Activated CD8-positive, alpha-beta T cell treated with anti-CD3 and anti-CD28 coated beads for 36 hours (primary cell): Measurements from ENCODE around the gene PRAC1. TPM values are rescaled to one million over a fixed set of nuclear protein-coding genes. Genes with fewer than 3 reads are reported as not detected.

Experiments used
- ATAC-seq: fragments of 200-7000 bp; cut with Tn5 transposase; one replicate; pipeline ENCODE4 v1.10.0; 2021; ENCODE audit warnings: mild to moderate bottlenecking, moderate library complexity
- CTCF ChIA-PET: fragments of 350-600 bp; sonication (Branson Sonifier 250); formaldehyde crosslinking; loops from one replicate; lab custom pipeline; 2021; ENCODE audit warnings: antibody characterized with exemption; lab: Charles Lee
- POLR2A ChIA-PET: fragments of 350-600 bp; sonication (Branson Sonifier 250); formaldehyde crosslinking; loops from one replicate; lab custom pipeline; 2021; ENCODE audit warnings: antibody characterized with exemption; lab: Charles Lee
- DNase-seq: peaks from one replicate; pipeline ENCODE4 v3.0.0-alpha.2; 2020
- H3K27ac Mint-ChIP-seq: one replicate; pipeline ENCODE4 v1.8.0; 2021; ENCODE audit warnings: mild to moderate bottlenecking, mixed read lengths
- H3K27me3 Mint-ChIP-seq: one replicate; pipeline ENCODE4 v1.8.0; 2021; ENCODE audit warnings: mixed read lengths
- H3K36me3 Mint-ChIP-seq: one replicate; pipeline ENCODE4 v1.8.0; 2021; ENCODE audit warnings: low read depth, mixed read lengths
- H3K4me1 Mint-ChIP-seq: one replicate; pipeline ENCODE4 v1.8.0; 2021; ENCODE audit warnings: low read depth, mixed read lengths
- H3K4me3 Mint-ChIP-seq: one replicate; pipeline ENCODE4 v1.8.0; 2021; ENCODE audit warnings: mild to moderate bottlenecking, moderate library complexity, mixed read lengths
- H3K9me3 Mint-ChIP-seq: one replicate; pipeline ENCODE4 v1.8.0; 2021; ENCODE audit warnings: mixed read lengths
- CTCF ChIP-seq: fragments of 200-600 bp; IDR thresholded peaks from one replicate; pipeline ENCODE4 v1.8.0; 2022; ENCODE audit warnings: antibody characterized with exemption, mild to moderate bottlenecking
- intact Hi-C: fragments of 100-400 bp; cut with micrococcal nuclease; formaldehyde crosslinking; loops from one replicate; pipeline ENCODE4 v1.10.0; 2022
- total RNA-seq, 2 experiments: library from RNA; stranded (reverse); gene quantifications; one replicate each; pipeline ENCODE4 v1.2.3, GENCODE V29; 2021

PRAC1 gene
- total RNA-seq, 2 experiments from 2014 or later, result not detected

GRCh38 chr17:48738803-48739526 lies 16.6 kb upstream of the PRAC1 start:
- intact Hi-C loops, result no loop called here
- ATAC-seq, result no peak
- peaks cover 9% of the 10 kb centered on the region for H3K4me1 Mint-ChIP-seq
- no peaks in the 10 kb centered on the region for H3K9me3 Mint-ChIP-seq
- DNase-seq, result no peak
- TF ChIP-seq CTCF, result no peak
- no peak overlapping the region for H3K4me3 Mint-ChIP-seq
- peaks cover 87% of the 10 kb centered on the region for H3K27me3 Mint-ChIP-seq
- no peaks in the 10 kb centered on the region for H3K36me3 Mint-ChIP-seq
- POLR2A ChIA-PET, result interaction anchor here (0.6 to 0.7 kb wide), 2 partner anchors 12 to 276 kb away, joined by 3 read pairs; no protein-coding TSS in a partner anchor
- CTCF ChIA-PET, result interaction anchor here (1.2 to 8.5 kb wide), 5 partner anchors 14 to 140 kb away, joined by 3 to 82 read pairs (median 6); partner anchors contain the start of gene PRAC2
- H3K27ac Mint-ChIP-seq, result no peak overlapping the region

GRCh38 chr17:48738424-48738802 lies 16.1 kb upstream of the PRAC1 start:
- Mint-ChIP-seq H3K4me1 (peaks cover 15% of the 10 kb centered on the region), H3K4me3 (no peak overlapping the region), H3K27me3 (peaks cover 87% of the 10 kb centered on the region), H3K9me3 (no peaks in the 10 kb centered on the region), H3K27ac (no peak overlapping the region), H3K36me3 (no peaks in the 10 kb centered on the region)
- no peak for ATAC-seq
- CTCF ChIA-PET, result interaction anchor here (0.9 to 8.5 kb wide), 8 partner anchors 10 to 140 kb away, joined by 3 to 82 read pairs (median 4); partner anchors contain the start of gene PRAC2
- DNase-seq, result no peak
- POLR2A ChIA-PET, result interaction anchor here (1.1 kb wide), 1 partner anchor 102 kb away, joined by 3 read pairs; no protein-coding TSS in a partner anchor
- intact Hi-C loops, result no loop called here
- no peak for TF ChIP-seq CTCF

- TF ChIP-seq CTCF, result no peak
- H3K9me3 Mint-ChIP-seq, result no peaks in the 10 kb centered on the region
- H3K36me3 Mint-ChIP-seq, result no peaks in the 10 kb centered on the region
- H3K4me1 Mint-ChIP-seq, result peaks cover 21% of the 10 kb centered on the region
- ChIA-PET POLR2A (interaction anchor here (1.1 to 1.6 kb wide), 2 partner anchors 10 to 101 kb away, joined by 3 read pairs; no protein-coding TSS in a partner anchor), CTCF (interaction anchor here (0.7 to 8.5 kb wide), 10 partner anchors 9 to 147 kb away, joined by 3 to 82 read pairs (median 4); partner anchors contain the start of genes HOXB13 and PRAC2)
- intact Hi-C loops, result no loop called here
- H3K4me3 Mint-ChIP-seq, result no peak overlapping the region
- H3K27me3 Mint-ChIP-seq, result peaks cover 86% of the 10 kb centered on the region
- ATAC-seq (no peak), DNase-seq (no peak)
- no peak overlapping the region for H3K27ac Mint-ChIP-seq
Observed at GRCh38 chr17:48737330-48738043, 15.2 kb upstream of the PRAC1 start.

GRCh38 chr17:48735062-48735351 lies 12.7 kb upstream of the PRAC1 start:
- H3K4me3 Mint-ChIP-seq, result no peak overlapping the region
- no peaks in the 10 kb centered on the region for H3K9me3 Mint-ChIP-seq
- H3K36me3 Mint-ChIP-seq, result no peaks in the 10 kb centered on the region

More at GRCh38 chr17:48735062-48735351, 12.7 kb upstream of the PRAC1 start:
- no peak overlapping the region for H3K27ac Mint-ChIP-seq
- H3K27me3 Mint-ChIP-seq, result peaks cover 89% of the 10 kb centered on the region
- ChIA-PET POLR2A (interaction anchor here (0.5 to 0.6 kb wide), 2 partner anchors 29 to 41 kb away, joined by 3 read pairs; no protein-coding TSS in a partner anchor), CTCF (interaction anchor here (1.0 to 8.5 kb wide), 4 partner anchors 10 to 72 kb away, joined by 3 to 82 read pairs (median 6); partner anchors contain the start of gene PRAC2)
- ATAC-seq (no peak), DNase-seq (no peak)
- peaks cover 25% of the 10 kb centered on the region for H3K4me1 Mint-ChIP-seq
- TF ChIP-seq CTCF, result no peak
- intact Hi-C loops, result no loop called here
